Right kidney (tissue), 1 donor: ENCODE results near the gene TRIM52.

ENCODE experiments used
- DNase-seq: peaks from one replicate; pipeline ENCODE4 v3.0.0-alpha.2; 2016

The TRIM52 gene

DNA sequence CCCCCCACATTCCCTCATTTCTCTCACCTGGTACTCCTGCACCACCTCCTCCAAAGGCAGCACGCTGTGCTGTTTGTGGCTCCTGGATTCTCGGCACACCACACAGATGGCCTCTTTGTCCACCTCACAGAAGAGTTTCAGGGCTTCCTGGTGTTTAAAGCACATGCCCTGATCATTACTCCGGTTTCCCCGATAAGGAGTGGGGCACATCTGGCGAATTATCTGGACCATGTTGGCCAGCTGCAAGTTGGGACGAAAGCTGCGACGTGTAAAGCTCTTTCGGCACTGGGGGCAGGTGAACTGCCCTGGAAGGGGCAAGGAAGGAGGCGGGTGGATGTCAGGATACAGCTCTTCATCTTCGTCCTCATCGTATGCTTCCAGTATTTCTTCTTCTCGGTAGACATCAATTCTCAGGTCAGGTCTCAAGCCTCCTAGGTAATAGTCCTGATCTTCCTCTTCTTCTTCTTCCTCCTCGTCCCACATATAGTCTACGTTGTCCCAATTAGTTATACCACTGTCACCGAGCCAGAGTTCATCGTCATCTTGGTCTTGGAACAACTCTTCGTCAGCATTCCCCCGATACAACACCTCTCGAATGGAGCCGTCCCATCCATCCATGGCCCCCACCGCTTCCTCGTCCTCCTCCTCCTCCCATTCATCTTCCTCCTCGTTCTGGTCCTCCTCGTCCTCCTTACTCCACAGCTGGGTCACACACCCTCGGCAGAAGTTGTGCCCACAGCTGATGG lies 796 bp downstream of the TRIM52 start:
- DNase-seq, result no peak

DNA sequence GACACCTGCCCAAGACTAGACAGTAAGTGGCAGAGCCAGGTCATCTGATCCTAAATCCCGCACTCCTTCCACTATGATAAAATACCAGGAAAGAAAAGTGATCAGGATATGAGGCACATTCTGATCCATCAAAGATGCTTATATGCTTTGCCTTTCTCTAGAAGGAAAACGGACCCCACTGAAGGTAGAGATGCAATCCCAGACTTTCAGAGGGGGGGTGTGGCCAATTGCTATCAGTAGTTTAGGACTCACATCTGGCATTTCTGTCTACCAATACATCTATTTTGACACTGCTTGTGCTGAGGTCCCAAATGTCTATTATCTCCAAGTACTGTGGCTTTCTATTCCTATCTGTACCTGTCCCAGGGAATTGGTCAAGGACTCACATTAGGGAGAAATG lies 1.7 kb downstream of the TRIM52 start:
- no peak for DNase-seq

DNA sequence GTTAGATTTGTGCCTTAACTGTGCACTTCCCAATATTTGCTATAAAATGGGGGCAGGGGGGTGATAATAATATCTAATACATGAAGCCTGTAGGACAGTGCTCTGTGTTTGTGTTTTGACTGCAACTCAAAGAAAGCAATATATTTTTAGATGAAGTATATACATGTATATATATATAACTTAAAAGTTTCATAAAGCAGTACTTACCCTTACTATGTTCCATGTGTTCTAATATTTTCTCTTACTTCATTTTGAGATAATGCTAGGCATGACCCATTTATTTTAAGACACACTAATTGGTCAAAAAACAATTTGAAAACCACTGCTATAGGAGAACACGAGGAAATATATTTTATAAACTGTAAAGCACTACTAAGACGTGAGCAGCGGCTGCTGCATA lies 2.4 kb downstream of the TRIM52 start:
- DNase-seq, result no peak

DNA sequence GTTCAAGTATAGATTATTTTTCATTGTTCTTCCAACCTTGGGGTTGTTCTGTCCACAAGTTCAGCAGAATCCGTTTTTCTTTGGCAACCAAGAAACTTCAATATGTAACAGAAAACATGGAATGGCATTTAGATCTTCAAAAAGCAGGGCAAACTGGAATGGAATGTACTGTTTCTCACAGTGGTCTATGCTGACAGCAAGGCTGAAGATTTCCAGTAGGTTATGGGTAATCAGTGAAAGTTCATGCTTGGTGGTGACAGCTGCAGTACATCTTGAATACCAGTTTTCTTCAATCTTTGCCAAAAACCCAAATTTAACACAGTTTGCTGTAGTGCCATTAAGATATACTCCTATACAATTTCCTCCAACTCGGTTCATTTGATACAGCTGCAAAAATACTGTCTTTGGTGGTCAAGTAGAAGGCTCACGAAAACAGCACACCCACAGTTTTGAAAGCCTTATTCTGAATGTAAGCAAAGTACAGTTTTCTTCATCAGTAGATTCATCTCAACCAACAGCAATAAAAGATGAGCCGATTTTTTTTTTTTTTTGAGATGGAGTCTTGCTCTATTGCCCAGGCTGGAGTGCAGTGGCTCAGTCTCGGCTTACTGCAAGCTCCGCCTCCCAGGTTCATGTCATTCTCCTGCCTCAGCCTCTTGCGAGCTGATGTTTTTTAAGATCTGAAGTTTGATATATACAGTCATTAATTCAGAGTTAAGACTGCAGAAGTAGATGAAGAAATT lies 4.9 kb downstream of the TRIM52 start:
- no peak for DNase-seq

DNA sequence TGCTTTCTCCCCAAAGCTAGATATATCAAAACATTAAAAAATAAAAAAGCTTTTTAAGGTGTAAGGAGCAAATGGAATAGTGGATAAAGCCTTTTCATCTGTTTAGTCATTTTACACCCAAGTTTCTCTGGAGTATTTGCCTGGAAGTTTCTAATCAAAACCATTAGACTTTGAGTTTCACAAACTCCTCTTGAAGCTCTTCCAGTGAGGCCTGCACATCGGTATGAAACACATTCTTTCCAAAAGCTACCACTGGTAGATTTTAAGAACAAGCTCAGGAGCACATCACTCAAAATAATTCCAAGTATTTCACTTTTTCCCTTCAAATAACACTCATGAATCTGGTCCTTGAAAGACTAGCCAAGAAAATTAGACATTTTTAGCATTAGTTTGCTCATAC lies 5.7 kb downstream of the TRIM52 start:
- no peak for DNase-seq

DNA sequence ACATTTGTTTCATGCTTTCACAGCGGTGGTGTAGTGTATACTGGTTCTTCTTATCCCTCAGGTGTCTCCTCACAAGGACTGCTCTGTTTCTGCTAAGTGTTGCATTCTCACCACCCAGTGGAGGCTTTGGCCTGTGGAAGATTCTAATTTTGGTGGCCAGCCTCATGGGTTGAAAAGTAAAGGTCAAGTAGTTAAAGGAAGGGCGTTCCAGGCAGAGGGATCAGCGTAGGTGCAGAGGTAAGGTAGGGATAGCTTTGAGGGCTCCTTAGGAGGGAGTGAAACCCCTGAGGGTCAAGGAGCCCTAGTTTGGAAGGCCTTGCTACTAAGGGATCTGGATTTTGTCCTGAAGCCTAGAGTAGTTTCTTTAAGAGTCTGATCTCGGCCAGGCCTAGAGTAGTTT lies 12.7 kb downstream of the TRIM52 start:
- DNase-seq, result no peak

DNA sequence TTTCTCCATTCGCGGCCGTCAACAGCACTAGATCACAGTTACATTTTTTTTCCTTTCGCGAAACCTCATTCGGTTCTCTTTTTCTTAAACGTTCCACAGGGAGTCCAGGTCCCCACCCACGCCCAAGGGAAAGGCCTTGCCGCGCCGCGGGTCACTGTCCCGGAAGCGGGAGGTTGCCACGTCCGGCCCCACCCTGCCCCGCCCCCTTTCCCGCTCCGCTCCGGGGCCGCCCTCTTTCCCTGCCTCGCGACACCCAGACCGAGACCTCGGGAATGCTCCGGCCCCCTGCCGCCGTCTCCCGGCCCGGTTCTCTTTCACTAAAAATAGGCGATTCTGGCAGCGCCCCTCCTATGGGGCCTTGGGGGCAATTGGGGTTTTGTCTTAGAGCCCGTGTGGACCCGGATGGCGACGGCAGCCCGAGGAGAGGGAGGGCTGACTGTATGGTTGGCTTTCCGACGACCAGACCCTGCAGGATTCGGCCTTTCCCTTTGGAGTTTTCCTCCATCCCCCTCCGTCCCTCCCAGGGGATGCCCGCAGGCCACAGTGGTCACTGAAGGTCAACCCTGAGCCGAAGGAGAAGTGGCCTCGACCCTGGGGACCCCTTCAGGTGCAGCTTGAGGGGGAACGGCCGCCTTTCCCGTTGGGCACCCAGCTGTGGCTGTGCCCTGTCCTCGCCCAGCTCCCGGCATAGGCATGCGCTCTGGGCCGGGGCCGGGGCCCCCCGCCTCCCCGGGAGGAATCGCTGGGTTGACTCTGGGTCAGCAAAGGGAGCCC lies 14.5 kb downstream of the TRIM52 start:
- DNase-seq, result peak; percentile 90

DNA sequence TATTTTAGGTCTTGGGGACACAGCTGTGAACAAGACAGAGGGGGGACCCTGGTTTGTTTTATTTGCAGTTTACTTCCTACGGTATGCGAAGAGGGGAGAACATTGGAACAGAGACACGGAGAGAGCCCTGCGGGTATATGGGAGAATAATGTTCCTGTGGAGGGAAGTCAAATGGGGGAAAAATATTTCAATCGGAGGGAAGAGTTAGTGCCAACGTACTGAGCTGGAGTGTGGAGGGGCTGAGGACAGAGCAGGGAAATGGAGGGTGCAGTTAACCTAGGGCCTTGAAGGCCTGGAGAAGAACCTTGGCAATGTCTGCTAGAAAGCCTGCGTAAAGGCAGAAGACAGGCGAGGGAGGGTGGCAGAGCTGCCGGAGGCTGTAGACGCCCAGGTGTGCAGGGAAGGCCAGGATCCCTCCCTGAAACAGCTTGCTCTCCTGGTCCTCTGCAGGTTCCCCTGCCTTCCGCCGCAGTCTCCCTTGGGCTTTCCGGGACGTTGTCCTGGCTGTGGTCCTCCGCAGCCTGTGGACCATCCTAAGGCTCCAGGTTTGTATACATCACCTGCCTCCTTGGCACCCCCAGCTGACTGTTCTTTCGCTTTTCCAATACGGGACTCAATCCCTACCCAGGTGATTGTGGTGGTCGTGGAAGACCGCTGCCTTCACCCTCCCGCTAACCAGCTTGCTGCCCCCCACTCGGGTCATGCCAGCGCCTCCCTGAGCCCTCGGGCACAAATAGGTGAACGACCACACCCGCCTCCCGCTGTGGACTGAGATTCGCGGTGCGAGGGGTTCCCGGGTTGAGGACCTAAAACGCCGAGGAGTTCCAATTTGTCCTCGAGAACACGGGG lies 15.3 kb downstream of the TRIM52 start:
- DNase-seq, result peak; percentile 87

DNA sequence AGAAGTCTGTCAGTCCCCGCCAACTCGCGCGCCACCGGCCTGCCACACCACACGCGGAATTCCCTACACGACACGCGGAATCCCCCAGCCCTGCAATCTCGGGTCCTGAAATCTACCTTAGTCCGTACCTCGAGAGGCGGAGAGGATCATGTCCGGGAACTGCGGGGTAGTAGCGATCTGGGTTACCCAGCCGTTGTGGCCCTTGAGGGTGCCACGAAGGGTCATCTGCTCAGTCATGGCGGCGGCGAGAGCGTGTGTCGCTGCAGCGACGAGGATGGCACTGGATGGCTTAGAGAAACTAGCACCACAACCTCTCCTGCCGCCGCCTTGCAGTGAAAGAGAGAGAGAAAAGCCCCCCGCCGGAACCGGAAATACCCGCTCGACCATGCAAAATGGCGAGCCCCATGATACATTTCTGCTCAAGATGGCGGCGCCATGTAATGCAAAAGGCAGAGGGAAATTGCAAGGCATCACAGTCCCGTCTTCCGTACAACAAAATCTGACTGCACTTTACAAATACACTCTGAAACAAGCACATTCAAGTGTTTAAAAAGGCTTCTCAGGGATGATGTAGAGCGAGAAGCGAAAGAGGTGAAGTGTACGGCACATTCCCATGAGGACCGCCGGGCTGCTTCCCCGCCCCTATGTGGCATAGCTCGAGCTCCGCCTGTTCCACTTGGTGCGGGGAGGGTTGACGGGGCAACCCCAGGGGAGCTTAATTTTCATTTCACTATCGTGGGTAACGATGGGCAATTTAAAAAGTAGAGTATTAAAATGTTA lies 17.2 kb downstream of the TRIM52 start, which contains the start of gene RACK1:
TSS of gene RACK1 (minus strand) at position 343 of the 780 bp plus-strand sequence. CDS start at position 237, 106 bp downstream.
- peak; percentile 99 for DNase-seq

DNA sequence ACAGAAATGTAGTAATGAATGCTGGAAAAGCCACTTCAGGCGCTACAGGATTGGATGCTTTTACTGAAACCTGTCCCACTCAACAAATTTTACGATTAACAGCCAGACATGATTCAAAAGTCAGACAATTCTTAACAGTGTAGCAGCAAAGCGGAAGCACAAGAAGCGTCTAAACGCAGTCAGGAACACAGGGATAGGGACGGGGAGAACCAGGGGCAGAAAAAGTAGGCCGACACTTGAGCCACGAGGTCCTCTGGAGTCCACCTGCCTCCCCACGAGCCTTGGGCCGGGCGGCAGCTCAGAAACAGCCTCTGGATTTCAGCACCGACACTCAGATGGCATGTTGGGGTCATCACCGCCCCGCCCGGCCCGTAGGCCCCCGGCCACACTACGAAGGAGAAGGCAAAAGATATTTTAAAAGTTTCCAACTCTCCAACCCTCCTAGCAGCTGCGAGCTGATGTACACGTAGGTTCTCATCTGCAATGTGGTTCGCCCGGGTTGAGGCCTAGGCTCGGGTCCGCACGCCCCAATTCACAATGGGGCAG lies 17.9 kb downstream of the TRIM52 start:
- DNase-seq, result no peak

DNA sequence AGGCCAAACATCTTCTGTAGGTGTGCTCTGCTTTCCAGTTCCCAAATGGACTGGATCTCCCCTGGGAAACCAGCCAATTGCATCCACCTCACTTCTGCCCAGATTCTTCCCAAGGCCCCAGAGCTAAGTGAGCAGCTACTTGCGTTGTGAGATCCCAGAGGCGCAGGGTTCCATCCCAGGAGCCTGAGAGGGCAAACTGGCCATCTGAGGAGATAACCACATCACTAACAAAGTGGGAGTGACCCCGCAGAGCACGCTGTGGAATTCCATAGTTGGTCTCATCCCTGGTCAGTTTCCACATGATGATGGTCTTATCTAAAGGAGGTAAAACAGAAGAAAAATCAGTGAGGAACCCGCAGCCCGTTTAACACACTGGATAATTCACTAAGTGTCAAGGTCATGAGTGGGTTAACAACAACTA lies 18.9 kb downstream of the TRIM52 start:
- DNase-seq, result no peak

DNA sequence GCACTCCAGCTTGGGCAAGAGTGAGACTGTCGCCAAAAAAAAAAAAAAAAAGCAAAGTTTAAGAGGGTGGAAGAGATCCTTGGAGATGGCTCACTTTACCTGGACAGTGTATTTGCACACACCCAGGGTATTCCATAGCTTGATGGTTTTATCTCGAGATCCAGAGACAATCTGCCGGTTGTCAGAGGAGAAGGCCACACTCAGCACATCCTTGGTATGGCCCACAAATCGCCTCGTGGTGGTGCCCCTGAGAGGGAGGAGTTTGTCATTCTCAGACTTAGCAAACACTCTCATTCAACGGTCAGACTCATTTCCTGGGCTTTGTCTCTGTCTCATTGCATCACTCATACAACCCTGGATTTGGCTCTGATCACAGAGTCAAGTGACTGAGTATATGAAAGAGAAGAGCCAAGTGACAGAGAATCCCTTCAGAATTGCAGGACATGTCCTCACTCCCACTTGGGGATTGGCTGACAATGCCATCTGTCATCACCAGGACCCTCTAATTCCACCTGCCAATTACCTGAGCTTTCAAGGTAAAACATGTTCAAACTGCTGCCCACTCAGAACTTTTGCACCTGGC lies 19.5 kb downstream of the TRIM52 start:
- no peak for DNase-seq

DNA sequence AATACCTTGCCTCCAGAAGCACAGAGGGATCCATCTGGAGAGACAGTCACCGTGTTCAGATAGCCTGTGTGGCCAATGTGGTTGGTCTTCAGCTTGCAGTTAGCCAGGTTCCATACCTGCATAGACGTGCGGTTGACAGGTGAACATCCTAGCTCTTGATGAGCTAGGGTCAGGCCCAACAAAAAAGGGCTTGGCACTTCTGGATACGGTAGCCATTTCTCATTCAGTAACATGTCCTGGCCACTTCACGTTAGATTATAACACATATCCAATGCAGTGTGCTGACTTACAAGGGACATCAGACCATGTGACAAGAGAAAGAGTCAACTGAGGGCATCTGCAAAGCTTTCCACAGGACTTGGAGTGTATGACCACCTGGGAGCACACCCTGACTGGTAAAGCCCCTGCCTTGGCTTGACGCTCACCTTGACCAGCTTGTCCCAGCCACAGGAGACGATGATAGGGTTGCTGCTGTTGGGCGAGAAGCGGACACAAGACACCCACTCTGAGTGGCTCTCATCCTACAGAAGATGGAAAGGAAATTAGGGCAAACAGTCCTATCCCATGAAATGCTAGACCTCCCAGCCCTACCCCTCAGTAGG lies 21.8 kb downstream of the TRIM52 start:
- DNase-seq, result no peak

DNA sequence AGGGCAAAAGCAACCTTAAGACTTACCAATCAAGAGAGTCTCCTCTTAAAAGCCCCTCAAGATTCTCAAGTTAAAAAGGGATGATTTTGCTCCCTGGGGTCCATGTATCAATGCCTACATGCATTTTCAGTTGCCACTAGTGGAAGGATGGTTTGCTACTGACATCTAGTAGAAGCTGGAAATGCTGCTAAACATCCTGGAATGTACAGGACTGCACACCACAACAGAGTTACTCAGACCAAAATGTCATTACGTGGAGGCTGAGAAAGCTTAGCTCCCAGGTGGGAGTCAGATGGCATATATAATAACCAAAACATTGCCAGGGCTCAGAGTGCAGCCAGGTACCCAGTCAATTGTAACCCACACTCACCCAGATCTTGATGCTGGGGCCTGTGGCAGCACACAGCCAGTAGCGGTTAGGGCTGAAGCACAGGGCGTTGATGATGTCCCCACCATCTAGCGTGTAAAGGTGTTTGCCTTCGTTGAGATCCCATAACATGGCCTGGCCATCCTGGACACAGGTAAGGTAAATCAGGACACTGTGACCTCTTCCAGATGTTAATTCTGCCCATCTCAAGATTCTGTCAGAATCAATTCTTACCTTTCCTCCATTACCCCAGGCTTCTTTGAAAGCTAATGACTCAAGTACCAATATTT lies 23.1 kb downstream of the TRIM52 start:
- no peak for DNase-seq

DNA sequence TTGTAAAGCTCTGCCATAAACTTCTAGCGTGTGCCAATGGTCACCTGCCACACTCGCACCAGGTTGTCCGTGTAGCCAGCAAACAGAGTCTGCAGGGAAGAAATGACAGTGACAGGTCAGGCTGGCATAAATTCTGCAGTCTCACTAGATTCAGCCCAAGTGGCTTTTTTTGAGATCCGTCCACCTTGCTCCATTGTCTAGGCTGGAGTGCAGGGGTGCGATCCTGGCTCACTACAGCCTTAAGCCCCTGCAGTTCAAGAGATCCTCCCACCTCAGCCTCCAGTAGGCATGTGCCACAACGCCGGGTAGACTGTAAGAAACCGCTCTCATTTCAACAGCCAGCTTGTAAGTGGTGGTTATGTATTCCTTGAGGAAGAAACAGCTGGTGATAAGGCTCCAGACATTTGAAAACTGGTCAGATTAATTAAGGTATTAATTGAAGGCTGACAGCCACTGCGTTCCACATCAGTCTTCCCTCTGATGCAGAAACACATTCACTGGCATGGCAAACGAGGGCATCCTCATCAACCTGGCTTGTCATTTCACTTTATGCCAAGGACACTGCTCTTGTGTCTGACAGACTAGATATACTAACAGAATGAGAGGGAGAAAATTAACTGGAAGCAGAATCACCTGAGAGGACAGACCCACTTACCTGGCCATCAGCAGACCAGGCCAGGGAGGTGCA lies 23.8 kb downstream of the TRIM52 start:
- DNase-seq, result no peak

DNA sequence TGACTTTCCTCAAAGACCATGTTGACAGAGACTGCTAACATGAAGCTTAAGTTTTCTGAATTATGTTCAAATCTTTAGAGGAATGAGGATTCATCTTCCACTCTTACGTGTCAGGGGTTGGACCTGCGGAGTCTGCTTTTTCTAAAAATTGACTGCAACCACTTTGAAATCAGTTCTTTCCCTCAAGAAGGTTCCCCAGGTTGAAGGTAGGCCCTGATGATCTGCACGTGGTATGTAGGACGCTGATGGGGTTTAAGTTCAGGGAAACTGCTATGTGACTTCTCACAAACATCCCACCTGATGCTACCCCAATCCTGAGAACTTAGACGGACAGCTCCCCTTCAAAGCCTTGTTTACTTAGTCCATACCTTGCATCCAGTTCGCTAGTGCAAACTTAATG lies 24.5 kb downstream of the TRIM52 start:
- no peak for DNase-seq

DNA sequence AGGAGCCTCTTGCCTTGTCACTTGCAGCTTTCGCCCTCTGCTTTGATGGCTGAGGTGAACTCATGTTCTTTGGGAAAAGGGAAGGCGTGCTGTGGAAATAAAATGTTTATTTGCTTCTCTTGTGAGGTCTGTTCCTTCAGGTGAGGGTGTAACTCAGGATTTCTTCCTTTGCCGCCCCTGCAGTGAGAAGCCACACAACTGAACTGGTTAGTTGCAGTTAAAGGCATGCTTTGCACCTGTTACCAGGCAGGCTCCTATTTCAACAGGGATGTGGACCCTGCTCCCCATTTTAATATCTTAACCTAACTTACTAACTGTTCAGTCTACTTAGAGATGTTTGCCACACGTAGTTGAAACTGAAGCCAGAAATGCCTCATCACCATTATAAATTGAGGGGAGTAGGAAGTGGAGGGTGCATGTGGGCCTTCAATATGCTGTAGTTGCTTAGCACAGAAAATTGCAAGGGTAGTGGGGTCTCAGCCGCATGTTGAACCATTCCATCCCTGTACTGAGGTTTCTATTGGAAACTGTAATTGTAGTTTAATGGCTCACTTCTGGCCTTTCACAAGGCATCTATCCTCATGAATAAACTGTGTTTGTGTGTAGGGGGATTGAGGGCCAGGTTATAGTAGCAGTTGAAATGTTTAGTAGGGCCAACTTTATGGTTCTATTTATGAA lies 25.1 kb downstream of the TRIM52 start:
- no peak for DNase-seq

DNA sequence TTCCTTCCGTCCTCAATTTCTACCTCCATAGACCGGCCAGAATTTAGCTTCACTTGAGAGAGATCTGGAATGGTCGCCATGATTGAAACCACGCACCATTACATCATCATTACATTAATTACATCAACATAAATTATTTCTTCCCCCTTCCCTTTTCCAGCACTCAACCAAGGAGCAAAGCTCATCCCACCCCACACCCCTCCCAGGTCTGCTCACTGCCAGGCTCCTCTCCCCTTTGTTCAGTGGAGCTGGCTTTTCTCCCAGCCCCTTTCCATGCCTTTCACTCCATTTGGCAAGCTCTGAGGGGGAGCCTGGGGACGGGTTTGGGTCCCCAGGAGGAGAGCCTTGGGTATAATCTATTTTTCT lies 25.6 kb downstream of the TRIM52 start:
- no peak for DNase-seq
